Osteoblast (primary cell): ENCODE data around the gene EFCAB9. TPM values are rescaled to one million over a fixed set of nuclear protein-coding genes. Genes with fewer than 3 reads are reported as not detected.

Experiments
- DNase-seq: peaks from one replicate; pipeline ENCODE4 v3.0.0; 2011; ENCODE audit warnings: low spot score, mixed read lengths; ENCODE audit not compliant: insufficient read length; ENCODE audit errors: missing footprints
- H2AFZ ChIP-seq: 2 replicates; pipeline ENCODE4 v1.6.0; 2011; ENCODE audit warnings: mild to moderate bottlenecking, low read length
- H3K27ac ChIP-seq: 2 replicates; pipeline ENCODE4 v1.5.1; 2011; ENCODE audit warnings: mild to moderate bottlenecking, low read depth, low read length, moderate library complexity
- H3K27me3 ChIP-seq: 2 replicates; pipeline ENCODE4 v1.6.0; 2012; ENCODE audit warnings: mild to moderate bottlenecking, control low read depth, inconsistent platforms, low read length, moderate library complexity; ENCODE audit not compliant: insufficient read depth
- H3K36me3 ChIP-seq: 2 replicates; pipeline ENCODE4 v1.5.1; 2011; ENCODE audit warnings: mild to moderate bottlenecking, low read length, control low read depth, moderate library complexity; ENCODE audit not compliant: insufficient read depth
- H3K4me1 ChIP-seq: 2 replicates; pipeline ENCODE4 v1.5.1; 2011; ENCODE audit warnings: mild to moderate bottlenecking, low read length, control low read depth, moderate library complexity; ENCODE audit not compliant: insufficient read depth
- H3K4me2 ChIP-seq: 2 replicates; pipeline ENCODE4 v1.6.0; 2011; ENCODE audit warnings: mild to moderate bottlenecking, low read length; ENCODE audit not compliant: insufficient read depth
- H3K4me3 ChIP-seq: fragments of 200-600 bp; sonication (generic); 3 replicates; pipeline ENCODE4 v1.5.1; 2012; ENCODE audit warnings: mild to moderate bottlenecking, low read length, inconsistent platforms; ENCODE audit not compliant: insufficient read depth
- H3K79me2 ChIP-seq: 2 replicates; pipeline ENCODE4 v1.6.0; 2012; ENCODE audit warnings: mild to moderate bottlenecking, low read length, control low read depth, inconsistent platforms; ENCODE audit not compliant: insufficient read depth
- H3K9me3 ChIP-seq: 2 replicates; pipeline ENCODE4 v1.5.1; 2011; ENCODE audit warnings: low read depth, low read length, control low read depth
- H4K20me1 ChIP-seq: 2 replicates; pipeline ENCODE4 v1.6.0; 2012; ENCODE audit warnings: mild to moderate bottlenecking, low read length, control low read depth; ENCODE audit not compliant: insufficient read depth
- CTCF ChIP-seq: IDR thresholded peaks from 2 replicates; pipeline ENCODE4 v1.5.1; 2011; ENCODE audit warnings: mild to moderate bottlenecking, low read depth, low read length, moderate library complexity; ENCODE audit errors: extremely low read depth
- total RNA-seq: library from RNA; depleted of rRNA; stranded (reverse); fragments of >200 nt; gene quantifications from 2 replicates; pipeline ENCODE4 v1.2.3, GENCODE V29; 2012

EFCAB9 gene
- total RNA-seq, 1 donor: not detected

- Histone ChIP-seq H3K27ac (peak overlapping the region; percentile 71), H3K4me1 (peaks cover 24% of the 10 kb centered on the region), H2AFZ (peak overlapping the region; percentile 10), H3K4me2 (peak overlapping the region; percentile 57), H4K20me1 (peaks cover 30% of the 10 kb centered on the region), H3K9me3 (no peaks in the 10 kb centered on the region), H3K27me3 (no peaks in the 10 kb centered on the region), H3K79me2 (peaks cover 87% of the 10 kb centered on the region), H3K4me3 (no peak overlapping the region), H3K36me3 (no peaks in the 10 kb centered on the region)
- TF ChIP-seq CTCF: no peak
- peak; percentile 82 for DNase-seq
These were observed 29.2 kb upstream of the EFCAB9 start for GRCh38 chr5:172164769-172165212.

GRCh38 chr5:172165465-172165864 is 28.5 kb upstream of the EFCAB9 start:
- H2AFZ ChIP-seq: no peak overlapping the region
- no peaks in the 10 kb centered on the region for H3K36me3 ChIP-seq
- H3K4me1 ChIP-seq: peaks cover 24% of the 10 kb centered on the region
- H3K4me2 ChIP-seq: no peak overlapping the region
- DNase-seq: no peak
- peaks cover 28% of the 10 kb centered on the region for H4K20me1 ChIP-seq
- no peak overlapping the region for H3K27ac ChIP-seq
- TF ChIP-seq CTCF: no peak
- H3K4me3 ChIP-seq: no peak overlapping the region
- H3K27me3 ChIP-seq: no peaks in the 10 kb centered on the region
- no peaks in the 10 kb centered on the region for H3K9me3 ChIP-seq
- peaks cover 88% of the 10 kb centered on the region for H3K79me2 ChIP-seq

GRCh38 chr5:172166030-172166826 is 27.7 kb upstream of the EFCAB9 start:
- no peaks in the 10 kb centered on the region for H3K9me3 ChIP-seq
- peaks cover 22% of the 10 kb centered on the region for H4K20me1 ChIP-seq
- H3K36me3 ChIP-seq: no peaks in the 10 kb centered on the region
- peaks cover 24% of the 10 kb centered on the region for H3K4me1 ChIP-seq
- H3K27ac ChIP-seq: no peak overlapping the region
- DNase-seq: peak; percentile 36
- no peaks in the 10 kb centered on the region for H3K27me3 ChIP-seq
- H3K4me3 ChIP-seq: no peak overlapping the region
- H2AFZ ChIP-seq: no peak overlapping the region
- peaks cover 88% of the 10 kb centered on the region for H3K79me2 ChIP-seq
- no peak overlapping the region for H3K4me2 ChIP-seq
- no peak for TF ChIP-seq CTCF

- no peak for DNase-seq
- no peak overlapping the region for H3K4me2 ChIP-seq
- H3K27ac ChIP-seq: no peak overlapping the region
- no peak overlapping the region for H2AFZ ChIP-seq
- no peaks in the 10 kb centered on the region for H3K27me3 ChIP-seq
- H3K4me3 ChIP-seq: no peak overlapping the region
- H4K20me1 ChIP-seq: peaks cover 23% of the 10 kb centered on the region
- H3K36me3 ChIP-seq: peaks cover 3% of the 10 kb centered on the region
- H3K4me1 ChIP-seq: peaks cover 26% of the 10 kb centered on the region
- H3K9me3 ChIP-seq: no peaks in the 10 kb centered on the region
- H3K79me2 ChIP-seq: peaks cover 85% of the 10 kb centered on the region
- TF ChIP-seq CTCF: no peak
These were observed 26.1 kb upstream of the EFCAB9 start for GRCh38 chr5:172167895-172168294.
